WERI-Rb-1 (cell line): ENCODE data around the gene CDC34.

ENCODE experiments used
- DNase-seq: peaks from one replicate; pipeline ENCODE4 v3.0.0-alpha.2; 2020
- H3K27ac ChIP-seq: fragments of 250-450 bp; sonication (Bioruptor Pico); 2 replicates; pipeline ENCODE4 v1.5.1; 2020; ENCODE audit warnings: mild to moderate bottlenecking, moderate library complexity
- H3K27me3 ChIP-seq: fragments of 250-450 bp; sonication (Bioruptor Pico); 2 replicates; pipeline ENCODE4 v1.5.1; 2021; ENCODE audit warnings: mild to moderate bottlenecking, low read depth, moderate library complexity; ENCODE audit not compliant: insufficient read depth, severe bottlenecking
- H3K36me3 ChIP-seq: fragments of 250-450 bp; sonication (Bioruptor Pico); 2 replicates; pipeline ENCODE4 v1.5.1; 2020; ENCODE audit warnings: mild to moderate bottlenecking, moderate library complexity
- H3K4me3 ChIP-seq: 2 replicates; pipeline ENCODE4 v1.5.1; 2011; ENCODE audit warnings: low read depth, mild to moderate bottlenecking, control low read depth, low read length
- H3K9me3 ChIP-seq: fragments of 250-450 bp; sonication (Bioruptor Pico); 2 replicates; pipeline ENCODE4 v1.5.1; 2021; ENCODE audit warnings: mild to moderate bottlenecking, moderate library complexity; ENCODE audit not compliant: severe bottlenecking
- TF ChIP-seq, protein P1 (sequence below): IDR thresholded peaks from 2 replicates; pipeline ENCODE4 v1.5.1; 2011; ENCODE audit warnings: low read depth, mild to moderate bottlenecking, control low read depth, inconsistent platforms, low read length

The CDC34 gene

DNA sequence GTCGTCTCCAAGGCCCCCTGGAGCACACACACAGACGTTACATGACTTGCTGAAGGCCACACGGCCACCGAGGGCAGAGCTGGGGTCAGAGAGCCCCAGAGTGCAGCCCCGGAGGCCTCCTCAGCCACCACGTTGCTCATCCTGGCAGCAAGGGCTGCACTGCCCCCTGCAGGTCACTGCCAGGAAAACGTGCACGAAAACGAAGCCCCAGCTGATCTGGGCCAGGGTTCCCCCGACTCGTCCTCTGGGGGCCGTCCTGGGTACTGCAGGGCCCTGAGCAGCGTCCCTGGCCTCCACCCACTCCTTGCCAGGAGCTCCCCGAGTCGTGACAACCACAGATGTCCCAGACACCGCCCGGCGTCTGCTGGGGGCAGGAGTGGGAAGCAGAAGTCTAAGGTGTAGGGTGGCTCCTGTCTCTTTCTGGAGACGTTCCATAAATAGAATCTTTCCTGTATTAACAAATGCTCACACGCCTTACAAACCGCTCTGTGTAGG lies 20.9 kb upstream of the CDC34 start:
- no peak overlapping the region for H3K4me3 ChIP-seq
- H3K27ac ChIP-seq = peak overlapping the region; percentile 53
- H3K9me3 ChIP-seq = no peaks in the 10 kb centered on the region

GRCh38 chr19:511101-511851 lies 20.3 kb upstream of the CDC34 start:
- Histone ChIP-seq H3K36me3 (peaks cover 5% of the 10 kb centered on the region; the same call in 1 of the 2 replicates), H3K9me3 (no peaks in the 10 kb centered on the region), H3K27me3 (no peaks in the 10 kb centered on the region), H3K27ac (peak overlapping the region; percentile 53), H3K4me3 (no peak overlapping the region)
- no peak for DNase-seq
- TF ChIP-seq, protein P1, sequence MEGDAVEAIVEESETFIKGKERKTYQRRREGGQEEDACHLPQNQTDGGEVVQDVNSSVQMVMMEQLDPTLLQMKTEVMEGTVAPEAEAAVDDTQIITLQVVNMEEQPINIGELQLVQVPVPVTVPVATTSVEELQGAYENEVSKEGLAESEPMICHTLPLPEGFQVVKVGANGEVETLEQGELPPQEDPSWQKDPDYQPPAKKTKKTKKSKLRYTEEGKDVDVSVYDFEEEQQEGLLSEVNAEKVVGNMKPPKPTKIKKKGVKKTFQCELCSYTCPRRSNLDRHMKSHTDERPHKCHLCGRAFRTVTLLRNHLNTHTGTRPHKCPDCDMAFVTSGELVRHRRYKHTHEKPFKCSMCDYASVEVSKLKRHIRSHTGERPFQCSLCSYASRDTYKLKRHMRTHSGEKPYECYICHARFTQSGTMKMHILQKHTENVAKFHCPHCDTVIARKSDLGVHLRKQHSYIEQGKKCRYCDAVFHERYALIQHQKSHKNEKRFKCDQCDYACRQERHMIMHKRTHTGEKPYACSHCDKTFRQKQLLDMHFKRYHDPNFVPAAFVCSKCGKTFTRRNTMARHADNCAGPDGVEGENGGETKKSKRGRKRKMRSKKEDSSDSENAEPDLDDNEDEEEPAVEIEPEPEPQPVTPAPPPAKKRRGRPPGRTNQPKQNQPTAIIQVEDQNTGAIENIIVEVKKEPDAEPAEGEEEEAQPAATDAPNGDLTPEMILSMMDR = no peak

More for the DNA sequence above, 20.9 kb upstream of the CDC34 start:
- Histone ChIP-seq H3K27me3 (no peaks in the 10 kb centered on the region), H3K36me3 (peaks cover 5% of the 10 kb centered on the region; the same call in 1 of the 2 replicates)
- TF ChIP-seq, protein P1 = peak; percentile 100
- peak; percentile 90 for DNase-seq

DNA sequence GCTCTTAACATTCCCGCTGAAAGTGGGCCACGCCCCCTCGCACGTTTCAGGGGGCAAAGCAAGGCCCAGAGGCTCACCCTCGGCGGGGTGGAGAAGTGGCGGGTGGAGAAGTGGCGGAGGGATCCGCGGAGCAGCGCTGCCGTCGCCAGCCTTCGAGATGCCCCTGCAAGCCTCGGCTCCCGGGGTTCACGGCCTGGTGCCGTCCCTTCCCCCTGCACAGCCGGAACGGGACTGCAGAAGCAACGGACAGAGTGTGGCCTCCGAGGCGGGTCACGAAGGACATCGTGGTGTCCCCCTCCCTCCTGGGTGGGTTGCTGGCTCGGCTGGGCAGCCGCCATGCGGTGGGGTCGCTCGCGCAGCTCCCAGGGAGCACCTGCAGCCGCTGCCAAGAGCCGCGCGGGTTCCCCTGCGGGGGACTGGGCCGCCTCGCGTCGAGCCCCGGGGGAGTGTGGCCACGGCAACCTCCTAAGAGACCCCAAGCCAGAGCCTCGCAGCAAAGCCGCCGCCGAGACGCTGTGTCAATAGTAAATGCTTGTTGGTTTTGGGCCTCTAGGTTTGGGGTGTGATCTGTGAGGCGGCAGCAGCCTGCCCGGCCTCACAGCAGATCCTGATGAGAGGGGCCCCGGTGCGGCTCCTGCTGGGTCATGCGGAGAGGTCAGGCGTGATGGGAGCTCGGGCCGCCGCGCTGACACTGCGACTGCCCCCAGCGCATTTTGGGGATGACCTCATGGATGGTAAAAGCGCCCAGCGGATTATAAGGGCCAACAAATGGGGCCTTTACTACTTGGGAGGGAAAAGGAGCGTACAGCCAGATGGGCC lies 18.8 kb upstream of the CDC34 start:
- no peak for DNase-seq
- Histone ChIP-seq H3K9me3 (no peaks in the 10 kb centered on the region), H3K4me3 (no peak overlapping the region), H3K36me3 (peaks cover 5% of the 10 kb centered on the region; the same call in 1 of the 2 replicates), H3K27ac (no peak overlapping the region), H3K27me3 (no peaks in the 10 kb centered on the region)
- TF ChIP-seq, protein P1 = no peak

DNA sequence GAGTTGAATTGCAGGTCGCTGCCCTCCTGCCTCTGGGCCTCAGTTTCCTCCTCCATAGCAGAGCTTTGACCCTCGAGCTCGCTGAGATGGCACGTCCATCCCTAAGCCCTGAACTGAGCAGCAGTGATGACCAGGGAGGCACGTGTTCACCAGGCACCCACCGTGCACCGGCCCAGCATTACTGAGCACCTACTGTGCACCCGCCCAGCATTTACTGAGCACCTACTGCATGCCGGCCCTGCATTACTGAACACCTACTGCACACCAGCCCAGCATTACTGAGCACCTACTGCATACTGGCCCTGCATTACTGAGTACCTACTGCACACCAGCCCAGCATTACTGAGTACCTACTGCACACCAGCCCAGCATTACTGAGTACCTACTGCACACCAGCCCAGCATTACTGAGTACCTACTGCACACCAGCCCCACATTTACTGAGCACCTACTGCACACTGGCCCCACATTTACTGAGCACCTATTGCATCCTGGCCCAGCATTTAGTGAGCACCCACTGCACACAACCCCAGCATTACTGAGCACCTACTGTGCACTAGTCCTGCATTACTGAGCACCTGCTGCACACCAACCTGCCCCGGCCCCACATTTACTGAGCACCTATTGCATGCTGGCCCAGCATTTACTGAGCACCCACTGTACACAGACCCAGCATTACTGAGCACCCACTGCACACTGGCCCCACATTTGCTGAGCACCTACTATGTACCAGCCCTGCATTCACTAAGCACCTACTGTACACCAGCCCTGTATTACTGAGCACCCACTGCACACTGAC lies 18.0 kb upstream of the CDC34 start:
- no peaks in the 10 kb centered on the region for H3K27me3 ChIP-seq
- TF ChIP-seq, protein P1 = no peak
- H3K36me3 ChIP-seq = peaks cover 5% of the 10 kb centered on the region; the same call in 1 of the 2 replicates
- H3K4me3 ChIP-seq = no peak overlapping the region
- H3K27ac ChIP-seq = no peak overlapping the region
- no peaks in the 10 kb centered on the region for H3K9me3 ChIP-seq
- DNase-seq = no peak

GRCh38 chr19:514166-514663 lies 17.3 kb upstream of the CDC34 start:
- TF ChIP-seq, protein P1 = no peak
- no peak overlapping the region for H3K4me3 ChIP-seq
- peaks cover 5% of the 10 kb centered on the region; the same call in 1 of the 2 replicates for H3K36me3 ChIP-seq
- no peak overlapping the region for H3K27ac ChIP-seq
- no peaks in the 10 kb centered on the region for H3K27me3 ChIP-seq
- H3K9me3 ChIP-seq = no peaks in the 10 kb centered on the region
- DNase-seq = no peak
